ENCODE results near the gene ANTXR1. TPM values are rescaled to one million over a fixed set of nuclear protein-coding genes. Genes with fewer than 3 reads are reported as not detected.

Gene ANTXR1
- total and polyA plus RNA-seq, 2 of the 8 experiments (the other 6 are each of a cell fraction or from before 2014, with no cell fraction given): 15.8 to 44.3 TPM

DNA sequence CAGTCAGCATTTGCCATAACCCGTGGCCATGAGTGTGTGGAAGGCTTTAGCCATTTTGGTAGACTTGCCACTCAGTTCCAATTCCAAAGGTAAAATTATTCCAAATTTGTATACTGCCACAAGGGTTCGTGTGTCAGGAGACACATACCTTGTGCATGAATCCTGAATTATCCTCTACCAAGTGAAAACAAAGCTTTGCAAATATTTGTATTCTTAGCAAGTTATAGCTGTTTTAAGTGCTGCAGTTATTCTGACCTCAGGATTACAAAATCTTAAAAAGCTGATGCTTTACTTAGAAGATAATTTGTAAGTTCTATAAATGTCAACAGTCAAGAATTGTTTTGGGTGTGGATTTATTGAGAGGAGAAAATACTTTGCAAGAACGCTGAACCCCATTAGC, 100.6 kb downstream of the ANTXR1 start (continued):
- TF ChIP-seq GTF2F1 (IDR thresholded peaks at IDR 0.05; ENCODE audit: borderline replicate concordance, low read depth, low read length) (no peak), CEBPB (IDR thresholded peaks at IDR 0.05; ENCODE audit: low read depth, low read length) (no peak)

All from H1 (cell line).